Right atrium auricular region (tissue), 2 donors: ENCODE measurements around the gene KRT78. TPM values are rescaled to one million over a fixed set of nuclear protein-coding genes. Genes with fewer than 3 reads are reported as not detected.

Experiments used
- DNase-seq: peaks from one replicate; pipeline ENCODE4 v3.0.0-alpha.2; 2019; ENCODE audit warnings: low spot score
- H3K27ac ChIP-seq, 2 donors: fragments of 200-600 bp; sonication (generic); 1 replicate in 1 of 2; 2 replicates in 1 of 2; pipeline ENCODE4 v1.5.1; 2016 to 2019
- H3K27me3 ChIP-seq, 2 donors: fragments of 200-600 bp; sonication (generic); one replicate each; pipeline versions ENCODE4 v1.5.1 to v1.6.0; 2017 to 2019
- H3K36me3 ChIP-seq: fragments of 200-600 bp; sonication (generic); one replicate; pipeline ENCODE4 v1.5.1; 2016
- H3K4me1 ChIP-seq, 2 donors: fragments of 200-600 bp; sonication (generic); one replicate each; pipeline versions ENCODE4 v1.5.1 to v1.6.0; 2017 to 2019
- H3K4me3 ChIP-seq, 2 donors: fragments of 200-600 bp; sonication (generic); 1 replicate in 1 of 2; 2 replicates in 1 of 2; pipeline ENCODE4 v1.5.1; 2017 to 2019; ENCODE audit warnings: mild to moderate bottlenecking in 1 of 2, moderate library complexity in 1 of 2
- H3K9me3 ChIP-seq, 2 donors: fragments of 200-600 bp; sonication (generic); one replicate each; pipeline ENCODE4 v1.5.1; 2019
- total RNA-seq, 2 donors: library from RNA; depleted of rRNA; stranded (reverse); fragments of >200 nt; gene quantifications; one replicate each; pipeline ENCODE4 v1.1.0, GENCODE V29; 2016
- TF ChIP-seq, protein P1 (sequence below), 2 donors: fragments of 200-600 bp; sonication (generic); IDR thresholded peaks; one replicate each; pipeline ENCODE4 v1.5.1; 2019; ENCODE audit warnings: antibody characterized with exemption in 2 of 2

Gene KRT78
- total RNA-seq, 2 donors from 2014 or later, result not detected

- no peaks in the 10 kb centered on the region for H3K4me1 ChIP-seq
- no peaks in the 10 kb centered on the region for H3K36me3 ChIP-seq
- H3K4me3 ChIP-seq, result no peak overlapping the region
- no peak overlapping the region for H3K27ac ChIP-seq
- no peak for DNase-seq
- no peaks in the 10 kb centered on the region for H3K9me3 ChIP-seq
- TF ChIP-seq, protein P1, sequence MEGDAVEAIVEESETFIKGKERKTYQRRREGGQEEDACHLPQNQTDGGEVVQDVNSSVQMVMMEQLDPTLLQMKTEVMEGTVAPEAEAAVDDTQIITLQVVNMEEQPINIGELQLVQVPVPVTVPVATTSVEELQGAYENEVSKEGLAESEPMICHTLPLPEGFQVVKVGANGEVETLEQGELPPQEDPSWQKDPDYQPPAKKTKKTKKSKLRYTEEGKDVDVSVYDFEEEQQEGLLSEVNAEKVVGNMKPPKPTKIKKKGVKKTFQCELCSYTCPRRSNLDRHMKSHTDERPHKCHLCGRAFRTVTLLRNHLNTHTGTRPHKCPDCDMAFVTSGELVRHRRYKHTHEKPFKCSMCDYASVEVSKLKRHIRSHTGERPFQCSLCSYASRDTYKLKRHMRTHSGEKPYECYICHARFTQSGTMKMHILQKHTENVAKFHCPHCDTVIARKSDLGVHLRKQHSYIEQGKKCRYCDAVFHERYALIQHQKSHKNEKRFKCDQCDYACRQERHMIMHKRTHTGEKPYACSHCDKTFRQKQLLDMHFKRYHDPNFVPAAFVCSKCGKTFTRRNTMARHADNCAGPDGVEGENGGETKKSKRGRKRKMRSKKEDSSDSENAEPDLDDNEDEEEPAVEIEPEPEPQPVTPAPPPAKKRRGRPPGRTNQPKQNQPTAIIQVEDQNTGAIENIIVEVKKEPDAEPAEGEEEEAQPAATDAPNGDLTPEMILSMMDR (IDR thresholded peaks at IDR 0.05), result no peak
- H3K27me3 ChIP-seq, result no peaks in the 10 kb centered on the region
Measured at GRCh38 chr12:52801773-52802172, 47.0 kb downstream of the KRT78 start.

DNA sequence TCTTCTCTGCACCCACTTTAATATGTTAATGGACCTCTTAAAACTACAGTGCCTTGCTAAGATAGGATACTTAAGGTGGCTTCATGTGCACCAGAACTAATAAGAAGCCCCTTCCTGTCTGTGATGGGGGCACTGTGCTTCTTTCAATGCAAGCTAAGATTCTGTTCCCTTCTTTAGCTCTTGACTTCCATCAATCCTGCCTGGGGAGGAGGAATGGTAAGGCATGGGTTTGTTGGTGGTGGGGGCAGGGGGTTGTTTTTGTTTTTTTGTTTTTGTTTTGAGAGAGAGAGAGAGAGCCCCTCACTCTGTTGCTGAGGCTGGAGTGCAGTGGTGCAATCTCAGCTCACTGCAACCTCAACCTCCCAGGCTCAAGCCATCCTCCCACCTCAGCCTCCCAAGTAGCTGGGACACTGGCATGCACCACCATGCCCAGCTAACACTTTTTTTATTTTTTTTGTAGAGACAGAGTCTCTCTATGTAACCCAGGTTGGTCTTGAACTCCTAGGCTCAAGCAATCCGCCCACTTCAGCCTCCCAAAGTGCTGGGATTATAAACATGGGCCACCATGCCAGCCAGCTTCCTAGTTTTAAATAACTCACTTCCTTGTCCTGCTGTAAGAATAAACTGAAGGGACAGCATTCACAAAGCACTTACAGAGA, 48.4 kb downstream of the KRT78 start:
- Histone ChIP-seq H3K27ac (no peak overlapping the region), H3K9me3 (no peaks in the 10 kb centered on the region), H3K4me1 (no peaks in the 10 kb centered on the region), H3K36me3 (no peaks in the 10 kb centered on the region), H3K4me3 (no peak overlapping the region), H3K27me3 (no peaks in the 10 kb centered on the region)
- TF ChIP-seq, protein P1 (IDR thresholded peaks at IDR 0.05), result no peak
- DNase-seq, result no peak

DNA sequence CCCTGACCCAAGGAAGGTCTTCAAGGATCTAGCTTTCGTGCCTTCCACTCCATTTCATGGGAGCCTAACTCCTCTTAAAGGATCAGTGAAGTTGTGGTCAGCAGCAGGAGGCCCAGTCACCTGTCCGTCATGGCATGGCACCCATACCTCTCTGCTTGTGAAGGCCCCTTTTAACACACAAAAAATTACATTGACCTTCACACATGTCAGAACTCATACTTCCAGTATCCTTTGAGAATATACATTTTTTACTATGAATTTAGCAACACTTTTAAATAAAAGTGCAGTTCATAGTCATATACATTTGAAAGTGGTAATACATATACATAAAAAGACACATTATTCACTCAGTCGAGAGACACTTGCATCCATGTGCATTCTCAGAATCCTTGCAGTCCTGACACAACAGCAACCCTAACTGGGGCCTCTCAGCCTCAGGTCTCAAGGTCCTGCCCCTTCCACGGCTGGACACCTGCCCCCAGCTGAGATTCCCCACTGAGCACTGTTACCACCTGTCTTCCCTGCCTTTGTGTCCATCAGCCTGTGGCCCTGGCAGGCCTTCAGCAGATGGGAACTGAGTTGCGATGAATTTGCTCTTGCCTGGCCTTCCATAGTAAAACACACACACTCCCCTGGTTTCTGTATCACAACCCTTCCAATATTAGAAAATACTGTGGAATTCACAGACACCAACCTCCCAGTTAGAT, 49.1 kb downstream of the KRT78 start:
- H3K36me3 ChIP-seq, result no peaks in the 10 kb centered on the region
- H3K27me3 ChIP-seq, result no peaks in the 10 kb centered on the region
- no peak for DNase-seq
- no peaks in the 10 kb centered on the region for H3K4me1 ChIP-seq
- no peak overlapping the region for H3K27ac ChIP-seq
- TF ChIP-seq, protein P1 (IDR thresholded peaks at IDR 0.05), result no peak
- H3K4me3 ChIP-seq, result no peak overlapping the region
- no peaks in the 10 kb centered on the region for H3K9me3 ChIP-seq

GRCh38 chr12:52798671-52799504, 49.9 kb downstream of the KRT78 start:
- TF ChIP-seq, protein P1 (IDR thresholded peaks at IDR 0.05), result no peak
- DNase-seq, result no peak
- Histone ChIP-seq H3K4me3 (no peak overlapping the region), H3K4me1 (no peaks in the 10 kb centered on the region), H3K36me3 (no peaks in the 10 kb centered on the region), H3K9me3 (no peaks in the 10 kb centered on the region), H3K27ac (no peak overlapping the region), H3K27me3 (no peaks in the 10 kb centered on the region)

DNA sequence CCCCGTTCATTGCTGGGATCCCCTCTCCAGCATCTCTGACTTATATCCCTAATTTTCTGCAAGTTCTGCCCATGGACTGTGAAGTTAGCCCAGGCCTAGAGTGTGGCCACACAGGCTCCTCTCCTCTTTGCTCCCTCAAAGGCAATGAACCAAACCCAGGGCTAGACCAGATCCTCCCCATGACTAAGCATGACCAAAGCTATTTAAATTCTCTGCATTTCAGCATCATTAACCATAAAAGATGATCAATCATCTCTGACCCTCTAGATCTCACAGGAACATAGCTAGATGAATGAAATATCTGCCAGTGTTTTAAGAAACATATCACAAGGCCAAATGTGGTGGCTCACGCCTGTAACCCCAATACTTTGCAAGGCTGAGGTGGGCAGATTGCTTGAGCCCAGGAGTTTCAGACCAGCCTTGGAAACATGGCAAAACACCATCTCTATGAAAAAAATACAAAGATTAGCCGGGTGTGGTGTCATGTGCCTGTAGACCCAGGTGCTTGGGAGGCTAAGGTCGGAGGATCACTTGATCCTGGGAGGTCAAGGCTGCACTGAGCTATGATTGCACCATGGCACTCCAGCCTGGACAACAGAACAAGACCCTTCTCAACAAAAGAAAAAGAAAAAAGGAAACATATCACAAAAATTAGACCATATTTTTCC, 50.7 kb downstream of the KRT78 start:
- Histone ChIP-seq H3K27ac (no peak overlapping the region), H3K27me3 (no peaks in the 10 kb centered on the region), H3K9me3 (no peaks in the 10 kb centered on the region), H3K4me1 (no peaks in the 10 kb centered on the region), H3K4me3 (no peak overlapping the region), H3K36me3 (no peaks in the 10 kb centered on the region)
- DNase-seq, result no peak
- TF ChIP-seq, protein P1 (IDR thresholded peaks at IDR 0.05), result no peak
